Activated naive CD8-positive, alpha-beta T cell treated with anti-CD3 and anti-CD28 coated beads, Interleukin-2, amount 10 ng/mL, durations not matched to agents 7 days and 5 days (primary cell): Measurements from ENCODE around the gene NELFB. TPM values are rescaled to one million over a fixed set of nuclear protein-coding genes. Genes with fewer than 3 reads are reported as not detected.
A peak's percentile ranks its signal among the peaks of the same experiment; 100 is the strongest.

Source experiments
- ATAC-seq: fragments of 150-1000 bp; cut with Tn5 transposase; one replicate; pipeline ENCODE4 v1.10.0; 2021; ENCODE audit warnings: low read depth, moderate library complexity
- POLR2A ChIA-PET: fragments of 350-600 bp; sonication (Branson Sonifier 250); formaldehyde crosslinking; loops from one replicate; lab custom pipeline; 2021; ENCODE audit warnings: antibody characterized with exemption; lab: Charles Lee
- DNase-seq: peaks from one replicate; pipeline ENCODE4 v3.0.0; 2021
- H3K27ac Mint-ChIP-seq: one replicate; pipeline ENCODE4 v1.8.0; 2022; ENCODE audit warnings: mild to moderate bottlenecking, mixed read lengths
- H3K27me3 Mint-ChIP-seq: one replicate; pipeline ENCODE4 v1.8.0; 2022; ENCODE audit warnings: mild to moderate bottlenecking, moderate library complexity, mixed read lengths
- H3K36me3 Mint-ChIP-seq: one replicate; pipeline ENCODE4 v1.8.0; 2021; ENCODE audit warnings: mild to moderate bottlenecking, mixed read lengths
- H3K4me1 Mint-ChIP-seq: one replicate; pipeline ENCODE4 v1.8.0; 2021; ENCODE audit warnings: mixed read lengths
- H3K4me3 Mint-ChIP-seq: one replicate; pipeline ENCODE4 v1.8.0; 2022; ENCODE audit warnings: mild to moderate bottlenecking, moderate library complexity, mixed read lengths
- H3K9me3 Mint-ChIP-seq: one replicate; pipeline ENCODE4 v1.8.0; 2021; ENCODE audit warnings: mixed read lengths
- total RNA-seq, 2 experiments: library from RNA; stranded (reverse); gene quantifications; one replicate each; pipeline ENCODE4 v1.2.3, GENCODE V29; 2021

Gene NELFB
- total RNA-seq, 2 experiments from 2014 or later: 58.7 to 63.1 TPM

GRCh38 chr9:137218754-137219271, 36.3 kb upstream of the NELFB start:
- H3K27ac Mint-ChIP-seq: no peak overlapping the region
- ATAC-seq: no peak
- H3K4me3 Mint-ChIP-seq: no peak overlapping the region
- H3K9me3 Mint-ChIP-seq: no peaks in the 10 kb centered on the region
- H3K4me1 Mint-ChIP-seq: peaks cover 2% of the 10 kb centered on the region
- H3K27me3 Mint-ChIP-seq: no peaks in the 10 kb centered on the region
- POLR2A ChIA-PET: interaction anchor here (1.4 to 2.0 kb wide), 5 partner anchors 11 to 89 kb away, joined by 4 to 6 read pairs (median 4); partner anchors contain the start of genes ANAPC2, SSNA1 and TUBB4B
- no peak for DNase-seq
- no peaks in the 10 kb centered on the region for H3K36me3 Mint-ChIP-seq

- Mint-ChIP-seq H3K36me3 (no peaks in the 10 kb centered on the region), H3K27ac (no peak overlapping the region), H3K9me3 (no peaks in the 10 kb centered on the region), H3K4me3 (no peak overlapping the region), H3K27me3 (no peaks in the 10 kb centered on the region), H3K4me1 (peaks cover 4% of the 10 kb centered on the region)
- DNase-seq (no peak), ATAC-seq (no peak)
- POLR2A ChIA-PET: interaction anchor here (0.5 to 2.0 kb wide), 6 partner anchors 19 to 152 kb away, joined by 3 to 7 read pairs (median 6); partner anchors contain the start of genes ANAPC2, SSNA1 and TPRN
Observed at GRCh38 chr9:137219757-137220316, 35.3 kb upstream of the NELFB start.

DNA sequence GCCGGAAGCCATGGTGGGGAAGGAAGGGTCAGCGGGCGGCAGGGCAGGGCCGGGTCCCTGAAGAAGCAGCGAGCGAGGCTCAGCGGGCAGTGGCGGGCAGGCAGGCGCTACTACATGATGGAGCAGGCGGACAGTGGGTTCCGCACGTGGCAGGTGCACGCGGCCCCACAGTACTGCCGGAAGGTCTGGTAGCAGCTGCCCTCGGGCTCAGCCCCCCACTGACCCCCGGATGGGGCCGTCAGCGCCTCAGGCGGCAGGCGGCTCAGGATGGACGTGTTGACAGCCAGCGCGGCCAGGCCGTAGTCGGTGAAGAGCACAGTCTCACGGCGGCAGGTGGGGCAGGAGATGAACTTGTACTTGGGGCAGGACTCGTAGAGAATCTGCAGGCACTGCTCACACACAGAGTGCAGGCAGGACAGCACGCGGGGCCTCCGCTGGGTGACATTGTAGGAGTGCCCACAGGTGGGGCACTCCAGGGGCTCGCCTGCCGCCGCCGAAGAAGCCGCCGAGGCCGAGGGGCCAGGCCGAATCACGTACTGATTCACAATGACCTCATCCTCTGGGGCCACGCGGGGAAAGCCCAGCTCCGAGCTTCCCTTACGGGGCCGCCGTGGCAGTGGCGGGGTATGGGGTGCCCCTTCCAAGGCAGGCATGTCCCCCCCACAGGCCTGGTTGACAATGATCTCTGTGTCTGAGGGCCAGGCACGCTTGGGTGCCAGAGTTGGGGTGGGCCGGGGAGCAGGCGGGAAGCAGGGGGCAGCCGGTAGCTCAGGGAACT, 34.6 kb upstream of the NELFB start:
- POLR2A ChIA-PET: interaction anchor here (0.5 to 4.5 kb wide), 9 partner anchors 10 to 93 kb away, joined by 3 to 31 read pairs (median 6); partner anchors contain the start of genes ANAPC2, NDOR1, SSNA1 and TMEM203
- peaks cover 4% of the 10 kb centered on the region for H3K4me1 Mint-ChIP-seq
- H3K4me3 Mint-ChIP-seq: peak overlapping the region; percentile 50
- H3K27ac Mint-ChIP-seq: peak overlapping the region; percentile 21
- H3K36me3 Mint-ChIP-seq: no peaks in the 10 kb centered on the region
- no peak for DNase-seq
- ATAC-seq: no peak
- no peaks in the 10 kb centered on the region for H3K9me3 Mint-ChIP-seq
- H3K27me3 Mint-ChIP-seq: no peaks in the 10 kb centered on the region

- no peaks in the 10 kb centered on the region for H3K27me3 Mint-ChIP-seq
Observed at GRCh38 chr9:137221095-137221505, 34.0 kb upstream of the NELFB start.

GRCh38 chr9:137221506-137222111, 33.5 kb upstream of the NELFB start:
- ATAC-seq (no peak), DNase-seq (peak; percentile 64)
- Mint-ChIP-seq H3K27me3 (no peaks in the 10 kb centered on the region), H3K4me1 (peaks cover 4% of the 10 kb centered on the region), H3K9me3 (no peaks in the 10 kb centered on the region), H3K27ac (no peak overlapping the region), H3K4me3 (peak overlapping the region; percentile 35), H3K36me3 (no peaks in the 10 kb centered on the region)
- POLR2A ChIA-PET: interaction anchor here (0.5 to 4.5 kb wide), 9 partner anchors 11 to 135 kb away, joined by 3 to 33 read pairs (median 16); partner anchors contain the start of genes ANAPC2, MAN1B1, NDOR1 and SSNA1

More at GRCh38 chr9:137221095-137221505, 34.0 kb upstream of the NELFB start:
- H3K27ac Mint-ChIP-seq: peak overlapping the region; percentile 21
- POLR2A ChIA-PET: interaction anchor here (0.5 to 4.5 kb wide), 5 partner anchors 11 to 91 kb away, joined by 3 to 31 read pairs (median 6); partner anchors contain the start of genes NDOR1, TMEM203 and TPRN
- H3K9me3 Mint-ChIP-seq: no peaks in the 10 kb centered on the region
- ATAC-seq: no peak
- H3K36me3 Mint-ChIP-seq: no peaks in the 10 kb centered on the region
- H3K4me1 Mint-ChIP-seq: peaks cover 4% of the 10 kb centered on the region
- peak overlapping the region; percentile 50 for H3K4me3 Mint-ChIP-seq
- DNase-seq: no peak

GRCh38 chr9:137222190-137223077, 32.7 kb upstream of the NELFB start, which contains the start of gene RNF208:
Gene RNF208 (minus strand): TSS chr9:137222240. CDS start chr9:137221212, 1,028 bp downstream.
- H3K9me3 Mint-ChIP-seq: no peaks in the 10 kb centered on the region
- H3K27ac Mint-ChIP-seq: peak within 1 kb of the TSS; percentile 82
- POLR2A ChIA-PET: interaction anchor here (0.7 to 4.9 kb wide), 20 partner anchors 8 to 494 kb away, joined by 3 to 43 read pairs (median 6); partner anchors contain the start of genes ANAPC2, DPP7, MAN1B1 and NDOR1
- DNase-seq: peak; percentile 67
- peaks cover 5% of the 10 kb centered on the region for H3K4me1 Mint-ChIP-seq
- peak within 1 kb of the TSS; percentile 84 for H3K4me3 Mint-ChIP-seq
- no peaks in the 10 kb centered on the region for H3K36me3 Mint-ChIP-seq
- H3K27me3 Mint-ChIP-seq: no peaks in the 10 kb centered on the region
- ATAC-seq: no peak

GRCh38 chr9:137223078-137223970, 31.8 kb upstream of the NELFB start:
- POLR2A ChIA-PET: interaction anchor here (0.5 to 4.9 kb wide), 24 partner anchors 9 to 495 kb away, joined by 3 to 43 read pairs (median 4); partner anchors contain the start of genes ANAPC2, DPP7, MAN1B1 and NDOR1
- peaks cover 7% of the 10 kb centered on the region for H3K4me1 Mint-ChIP-seq
- H3K36me3 Mint-ChIP-seq: no peaks in the 10 kb centered on the region
- DNase-seq: peak; percentile 98
- H3K27ac Mint-ChIP-seq: peak overlapping the region; percentile 82
- peak overlapping the region; percentile 84 for H3K4me3 Mint-ChIP-seq
- no peaks in the 10 kb centered on the region for H3K9me3 Mint-ChIP-seq
- peaks cover 2% of the 10 kb centered on the region for H3K27me3 Mint-ChIP-seq
- ATAC-seq: peak; percentile 87

GRCh38 chr9:137224830-137225694, 30.1 kb upstream of the NELFB start, which contains the start of gene CYSRT1:
Gene CYSRT1 (plus strand): TSS chr9:137225174. CDS start chr9:137225622, 448 bp downstream.
- Mint-ChIP-seq H3K9me3 (no peaks in the 10 kb centered on the region), H3K27ac (peak within 1 kb of the TSS; percentile 82), H3K27me3 (peaks cover 2% of the 10 kb centered on the region), H3K4me3 (peak within 1 kb of the TSS; percentile 84), H3K4me1 (peaks cover 7% of the 10 kb centered on the region), H3K36me3 (no peaks in the 10 kb centered on the region)
- POLR2A ChIA-PET: interaction anchor here (0.6 to 4.9 kb wide), 13 partner anchors 15 to 527 kb away, joined by 3 to 43 read pairs (median 9); partner anchors contain the start of genes ANAPC2, MAN1B1, NDOR1 and SAPCD2
- DNase-seq: peak; percentile 49
- no peak for ATAC-seq

DNA sequence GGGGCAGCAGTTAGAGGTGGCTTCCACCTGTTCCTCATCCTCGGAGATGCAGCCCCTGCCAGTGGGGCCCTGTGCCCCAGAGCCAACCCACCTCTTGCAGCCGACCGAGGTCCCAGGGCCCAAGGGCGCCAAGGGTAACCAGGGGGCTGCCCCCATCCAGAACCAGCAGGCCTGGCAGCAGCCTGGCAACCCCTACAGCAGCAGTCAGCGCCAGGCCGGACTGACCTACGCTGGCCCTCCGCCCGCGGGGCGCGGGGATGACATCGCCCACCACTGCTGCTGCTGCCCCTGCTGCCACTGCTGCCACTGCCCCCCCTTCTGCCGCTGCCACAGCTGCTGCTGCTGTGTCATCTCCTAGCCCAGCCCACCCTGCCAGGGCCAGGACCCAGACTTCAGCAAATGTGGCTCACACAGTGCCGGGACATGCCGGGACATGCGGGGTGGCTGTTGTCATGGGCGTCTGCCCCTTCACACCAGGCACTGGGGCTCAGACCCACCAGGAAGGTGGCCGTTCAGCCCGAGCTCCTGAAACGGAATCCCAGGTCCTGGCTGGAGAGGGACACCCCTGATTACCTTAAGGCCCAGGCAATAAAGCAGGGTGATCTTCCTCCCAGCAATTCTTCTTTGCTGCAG, 29.3 kb upstream of the NELFB start:
- Mint-ChIP-seq H3K36me3 (no peaks in the 10 kb centered on the region), H3K27me3 (peaks cover 2% of the 10 kb centered on the region), H3K4me3 (no peak overlapping the region), H3K4me1 (peaks cover 7% of the 10 kb centered on the region), H3K9me3 (no peaks in the 10 kb centered on the region), H3K27ac (no peak overlapping the region)
- POLR2A ChIA-PET: interaction anchor here (1.2 to 4.9 kb wide), 6 partner anchors 22 to 156 kb away, joined by 3 to 35 read pairs (median 8); partner anchors contain the start of genes MAN1B1, SAPCD2 and TPRN
- DNase-seq: peak; percentile 39
- ATAC-seq: no peak
